ENCODE data around the gene PTPN9. TPM values are rescaled to one million over a fixed set of nuclear protein-coding genes. Genes with fewer than 3 reads are reported as not detected.

Gene PTPN9
- polyA plus RNA-seq (ENCODE audit: insufficient read length in 10 of 10): 10 to 100 TPM; 18.9 to 35.2 (median 23.8) TPM
- long read RNA-seq, donor 1, full-length matches to known transcripts: 2 of 2 reads
- long read RNA-seq, donor 1, partial matches to known transcripts: 0 of 2 reads
- long read RNA-seq, donor 1, other reads (novel, unspliced or antisense): 0 of 2 reads
- long read RNA-seq, donor 2, full-length matches to known transcripts: 3 of 3 reads
- long read RNA-seq, donor 2, partial matches to known transcripts: 0 of 3 reads
- long read RNA-seq, donor 2, other reads (novel, unspliced or antisense): 0 of 3 reads
- long read RNA-seq, donor 3: 0 reads
- long read RNA-seq, donor 4: 0 reads
- long read RNA-seq, donor 5, full-length matches to known transcripts: 2 of 2 reads
- long read RNA-seq, donor 5, partial matches to known transcripts: 0 of 2 reads
- long read RNA-seq, donor 5, other reads (novel, unspliced or antisense): 0 of 2 reads
- long read RNA-seq, donor 6, full-length matches to known transcripts: 3 of 3 reads
- long read RNA-seq, donor 6, partial matches to known transcripts: 0 of 3 reads
- long read RNA-seq, donor 6, other reads (novel, unspliced or antisense): 0 of 3 reads
- long read RNA-seq, donor 7, full-length matches to known transcripts: 1 of 1 reads
- long read RNA-seq, donor 7, partial matches to known transcripts: 0 of 1 reads
- long read RNA-seq, donor 7, other reads (novel, unspliced or antisense): 0 of 1 reads
- long read RNA-seq, donor 8, full-length matches to known transcripts: 3 of 3 reads
- long read RNA-seq, donor 8, partial matches to known transcripts: 0 of 3 reads
- long read RNA-seq, donor 8, other reads (novel, unspliced or antisense): 0 of 3 reads
- long read RNA-seq, donor 9: 0 reads

DNA sequence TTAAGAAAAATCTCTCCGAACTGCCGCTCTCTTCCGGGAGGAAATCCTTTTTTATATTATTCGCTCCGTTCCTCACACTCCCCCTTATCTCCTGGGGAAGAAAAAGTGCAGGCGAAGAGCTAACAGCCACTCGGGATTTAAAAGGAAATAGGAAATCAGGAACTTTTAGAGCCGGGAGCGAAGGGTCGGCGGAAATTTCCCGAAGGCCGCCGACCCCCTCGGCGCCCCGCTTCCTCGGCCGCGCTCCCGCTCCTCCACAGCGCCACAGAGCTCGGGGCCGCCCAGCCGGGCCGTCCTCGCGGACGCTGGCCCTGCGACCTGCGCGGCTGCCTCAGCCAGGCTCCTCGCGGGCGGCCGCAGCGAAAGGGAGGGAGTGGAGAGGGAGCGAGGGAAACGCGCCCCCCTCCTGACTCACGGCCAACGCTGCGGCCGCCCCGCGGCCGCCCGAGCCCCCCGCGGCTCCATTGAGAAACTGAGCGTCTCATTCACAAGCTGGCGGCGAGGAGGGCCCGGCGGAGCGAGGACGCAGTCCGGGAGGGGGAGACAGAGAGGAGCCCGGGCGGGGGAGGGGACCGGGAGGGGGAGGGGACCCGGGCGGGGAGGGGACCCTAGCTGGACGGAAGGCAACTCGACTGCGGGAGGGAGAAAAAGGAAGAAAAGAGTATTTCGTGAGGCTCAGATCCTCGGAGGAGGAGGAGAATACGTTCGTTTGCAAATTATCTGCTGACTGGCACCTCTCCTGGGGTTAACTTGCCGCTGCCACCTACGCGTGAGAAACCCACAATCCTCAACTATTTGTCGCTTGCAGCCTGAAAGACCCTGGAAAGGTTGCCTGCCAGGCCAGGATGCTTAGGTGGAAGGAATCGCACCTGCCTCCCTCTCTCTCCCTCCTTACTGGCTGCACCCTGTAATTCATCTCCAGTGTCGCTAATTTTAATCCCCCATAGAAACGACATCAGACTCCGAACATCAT is at the start of gene PTPN9:
Gene PTPN9 (minus strand): TSS at position 368 of the 973 bp plus-strand sequence. CDS start 539 bp downstream, outside the sequence.
- peak; percentile 83 to 92 (median 90) for DNase-seq

DNA sequence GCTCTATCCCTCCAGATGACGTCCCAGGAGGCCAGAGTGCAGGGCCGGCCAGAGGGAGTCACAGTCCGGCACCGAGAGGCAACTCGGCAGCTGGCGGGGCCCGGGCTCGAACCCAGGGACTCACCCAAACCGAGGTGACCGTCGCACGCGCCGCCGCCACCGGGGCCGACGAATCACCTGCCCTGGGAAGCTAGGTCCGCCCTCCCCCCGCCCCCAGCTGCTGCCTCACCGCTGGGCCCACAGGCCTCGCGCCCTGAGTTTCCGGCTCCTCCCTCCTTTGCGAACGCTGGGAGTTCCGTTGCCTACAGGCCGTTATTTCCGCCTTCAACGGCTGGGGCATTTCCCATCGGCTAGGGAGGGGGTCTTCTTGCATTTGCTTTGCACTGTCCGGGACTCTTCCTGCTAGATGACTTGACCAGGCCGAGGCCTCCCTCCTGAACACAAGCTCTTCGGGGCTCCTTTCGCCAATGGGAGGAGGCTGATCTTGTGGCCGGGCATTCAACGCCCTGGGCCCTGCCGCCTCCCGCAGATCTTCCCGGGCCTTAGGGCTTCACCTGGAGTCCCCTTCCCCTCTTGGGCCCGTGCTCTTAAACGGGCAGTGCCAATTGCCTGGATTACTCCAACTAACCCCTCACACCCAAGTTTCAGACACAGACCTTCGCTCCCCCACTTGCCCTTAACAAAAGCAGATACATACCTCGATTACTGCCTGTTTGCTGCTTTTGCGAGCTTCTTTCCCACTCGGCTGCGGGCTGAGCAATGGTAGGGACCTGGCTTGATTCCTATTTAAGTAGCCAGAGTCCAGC is 46.6 kb upstream of the PTPN9 start, which contains the start of gene SNUPN:
Gene SNUPN (minus strand): TSS at position 184 of the 806 bp plus-strand sequence. CDS start 4,674 bp downstream, outside the sequence.
- DNase-seq: peak; percentile 95 to 99 (median 96)

DNA sequence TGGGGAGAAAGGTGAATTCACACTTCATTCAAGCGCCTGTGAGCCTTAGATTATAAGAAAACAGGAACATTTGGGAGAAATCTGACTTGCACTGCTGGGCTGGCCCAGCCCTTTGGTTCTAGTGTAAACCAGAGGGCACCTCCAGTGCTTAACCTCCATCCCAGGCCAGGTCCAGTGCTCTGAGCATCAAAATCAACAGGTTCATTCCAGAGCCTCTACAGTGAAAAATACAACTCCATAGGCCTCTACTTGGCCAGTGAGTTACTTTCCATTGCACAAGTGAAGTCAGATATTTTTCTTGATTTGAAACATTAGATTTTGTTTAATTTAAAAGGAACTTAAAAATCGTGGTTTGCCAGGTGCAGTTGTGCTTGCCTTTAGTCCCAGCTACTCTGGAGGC is 43.4 kb upstream of the PTPN9 start:
- peak in 1 of 3 donors; percentile 30 for DNase-seq

DNA sequence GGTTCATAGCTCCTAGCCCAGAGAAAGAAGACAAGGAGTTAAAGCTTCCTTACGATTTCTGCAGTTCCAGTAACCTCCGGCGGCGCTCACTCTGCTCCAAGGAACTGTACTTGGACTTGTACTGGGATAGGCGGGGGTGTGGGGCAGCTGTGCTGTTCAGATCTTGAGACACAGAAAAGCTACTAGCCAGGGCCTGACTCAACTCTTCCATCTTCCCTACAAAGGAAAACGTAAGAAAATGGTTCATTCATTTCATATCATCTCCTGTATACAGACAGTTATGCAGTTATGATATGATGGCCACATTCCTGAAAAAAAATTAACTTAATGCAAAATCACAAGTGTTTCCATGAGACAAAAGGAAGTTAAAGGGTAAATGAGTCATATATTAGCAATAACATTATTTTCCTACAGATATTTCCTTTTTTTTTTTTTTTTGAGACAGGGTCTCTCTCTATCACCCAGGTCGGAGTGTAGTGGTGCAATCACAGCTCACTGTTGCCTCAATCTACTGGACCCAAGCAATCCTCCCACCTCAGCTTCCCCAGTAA is 41.8 kb upstream of the PTPN9 start:
- peak; percentile 93 to 97 (median 95) for DNase-seq

DNA sequence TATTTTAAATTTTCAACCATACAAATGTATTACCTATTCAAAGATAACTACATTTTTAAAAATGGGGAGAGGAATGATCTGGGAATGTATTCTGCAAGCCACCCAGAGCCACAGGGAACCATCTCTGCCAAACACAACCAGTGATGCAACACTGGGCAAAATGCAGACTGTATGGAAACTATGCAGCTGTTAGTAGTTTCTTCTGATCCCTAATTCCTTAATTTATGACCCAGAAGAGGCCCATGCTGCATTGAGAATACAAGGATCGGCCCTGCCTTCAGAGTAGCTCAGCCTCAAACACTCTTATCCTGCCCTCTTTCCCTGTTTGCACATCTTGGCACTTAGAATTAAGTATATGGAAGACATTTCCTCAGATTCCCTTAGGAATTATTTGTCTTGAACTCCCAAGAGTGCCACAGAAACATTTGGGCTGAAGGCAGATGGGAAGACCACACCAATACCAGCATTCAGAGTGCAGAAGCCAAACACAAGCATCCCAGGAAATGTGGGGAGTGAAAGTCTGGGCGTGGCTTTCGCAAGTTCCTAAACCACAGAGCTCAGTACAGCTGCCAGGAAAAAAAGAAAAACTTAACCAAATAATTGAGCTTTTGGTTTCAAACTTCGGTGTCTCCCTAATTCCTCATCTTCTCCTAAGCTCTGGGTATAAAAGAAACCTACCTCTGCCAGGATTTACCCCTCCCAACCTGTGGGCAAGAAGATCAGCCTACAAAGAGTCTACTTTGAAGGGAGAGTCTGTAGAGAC is 41.1 kb upstream of the PTPN9 start:
- peak; percentile 78 to 94 (median 86) for DNase-seq

DNA sequence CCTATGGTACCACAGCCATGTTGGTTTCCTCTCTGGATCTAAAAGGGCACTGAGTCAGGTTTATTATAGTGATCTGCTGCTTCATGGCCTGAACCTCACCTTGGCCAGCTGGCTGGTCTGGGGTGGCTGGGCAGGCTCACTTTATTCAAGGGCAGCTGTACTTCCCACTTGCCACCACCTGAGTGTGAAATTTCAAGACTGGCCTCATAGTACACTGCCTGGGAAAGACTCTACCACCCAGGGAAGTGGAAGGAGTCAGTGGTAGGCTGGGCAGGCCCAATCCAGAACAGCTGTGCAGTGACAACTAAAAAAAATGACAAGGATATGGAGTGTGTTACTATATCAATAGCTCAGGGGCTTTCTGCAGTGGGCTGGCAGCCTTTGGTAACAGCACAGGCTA is 37.7 kb upstream of the PTPN9 start:
- no peak for DNase-seq

DNA sequence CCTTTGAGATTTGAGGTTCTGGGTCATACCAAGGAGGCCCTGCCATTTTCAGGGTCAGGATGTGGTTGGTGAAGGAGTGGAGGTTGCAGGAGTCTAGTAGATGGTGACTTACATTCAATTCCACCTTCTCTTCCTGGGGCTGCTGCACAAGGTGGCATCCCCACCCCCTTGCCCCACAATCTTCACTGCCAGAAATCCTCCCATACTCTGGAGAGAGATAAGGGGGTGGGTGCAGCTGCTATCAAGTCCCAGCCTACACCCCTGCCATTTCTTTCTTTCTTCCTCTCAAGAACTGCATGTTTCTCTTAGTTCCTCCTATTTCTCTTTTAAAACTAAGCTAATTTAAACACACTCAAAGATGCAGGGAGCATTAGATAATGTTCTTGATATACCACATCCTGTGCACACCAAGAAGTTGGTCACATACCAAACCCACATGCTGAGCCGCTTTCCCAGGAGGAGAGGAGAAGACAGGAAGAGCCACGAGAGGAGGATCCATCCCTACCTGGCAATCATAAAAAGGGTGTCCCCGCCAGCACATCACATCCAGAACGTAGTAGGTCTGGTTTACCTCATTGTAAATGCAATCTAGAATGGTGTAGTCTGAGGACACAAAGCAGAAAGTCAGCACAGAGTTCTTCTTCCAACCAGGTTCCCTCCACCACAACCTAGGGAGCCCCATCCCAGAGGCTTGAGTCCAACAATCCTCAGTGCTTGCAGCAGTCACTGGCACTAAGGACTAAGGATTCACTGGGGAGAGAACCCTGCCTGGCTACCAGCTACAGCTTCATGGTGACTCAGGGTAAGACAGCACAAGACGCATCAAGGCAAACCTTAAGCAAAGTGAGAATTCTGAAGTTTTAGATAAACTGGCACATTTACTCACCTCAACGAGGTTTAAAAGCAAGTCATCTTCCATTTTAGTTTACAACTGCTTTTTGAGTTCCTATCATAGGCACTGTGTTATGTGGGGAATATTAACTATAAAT is 27.9 kb upstream of the PTPN9 start:
- no peak for DNase-seq

DNA sequence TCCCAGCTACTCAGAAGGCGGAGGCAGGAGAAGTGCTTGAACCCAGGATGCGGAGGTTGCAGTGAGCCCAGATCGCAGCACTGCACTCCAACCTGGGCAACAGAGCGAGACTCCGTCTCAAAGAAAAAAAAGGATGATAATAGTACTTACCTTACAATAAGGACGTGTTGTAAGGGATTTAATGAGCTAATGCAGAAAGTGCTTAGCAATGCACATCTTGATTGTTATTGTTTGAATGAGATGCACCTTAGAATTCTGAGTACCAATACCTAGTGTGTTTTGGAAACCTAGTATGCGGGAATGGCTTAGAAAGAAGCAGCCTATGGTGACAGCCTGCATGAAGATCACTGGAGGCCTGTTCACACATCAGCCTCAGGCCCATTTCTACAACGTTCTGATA is 26.9 kb upstream of the PTPN9 start:
- no peak for DNase-seq

DNA sequence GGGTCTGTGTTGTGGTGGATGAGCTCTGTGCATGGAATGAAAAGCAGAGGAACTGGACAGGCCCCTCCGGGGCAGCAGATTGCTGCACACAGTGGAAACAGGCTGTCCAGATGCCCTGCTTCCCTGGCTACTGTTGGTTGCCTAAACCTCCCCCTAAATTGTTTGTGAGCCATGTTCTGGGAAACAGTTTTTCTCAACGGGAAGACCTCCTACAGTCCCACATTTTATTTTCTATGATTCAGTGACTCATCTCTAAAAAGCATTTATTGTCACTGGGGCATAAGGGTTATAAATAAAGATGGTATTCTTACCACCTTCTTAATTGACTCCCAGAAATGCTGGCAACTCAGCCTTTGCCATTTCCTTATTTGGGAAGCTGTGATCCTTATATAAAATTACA is 20.3 kb upstream of the PTPN9 start:
- no peak for DNase-seq

DNA sequence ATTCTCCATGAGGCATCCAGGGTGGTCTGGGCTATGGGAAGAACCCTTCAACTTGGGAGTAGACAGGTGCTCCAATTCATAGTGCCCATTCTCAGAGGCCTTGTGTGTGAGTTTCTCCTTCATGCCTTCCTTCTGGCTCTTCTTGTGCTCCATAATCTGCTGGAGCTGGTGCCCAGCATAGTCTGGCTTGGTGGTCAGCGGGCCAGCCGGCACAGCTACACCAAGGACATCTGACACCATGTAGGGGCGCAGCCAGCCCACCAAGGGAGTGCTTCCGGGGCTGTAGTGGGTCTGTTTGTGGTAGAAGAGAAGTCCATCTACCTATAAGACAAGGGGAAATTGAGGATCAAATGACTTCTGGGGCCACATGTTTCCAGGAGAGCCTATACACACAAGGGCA is 19.2 kb upstream of the PTPN9 start:
- no peak for DNase-seq

DNA sequence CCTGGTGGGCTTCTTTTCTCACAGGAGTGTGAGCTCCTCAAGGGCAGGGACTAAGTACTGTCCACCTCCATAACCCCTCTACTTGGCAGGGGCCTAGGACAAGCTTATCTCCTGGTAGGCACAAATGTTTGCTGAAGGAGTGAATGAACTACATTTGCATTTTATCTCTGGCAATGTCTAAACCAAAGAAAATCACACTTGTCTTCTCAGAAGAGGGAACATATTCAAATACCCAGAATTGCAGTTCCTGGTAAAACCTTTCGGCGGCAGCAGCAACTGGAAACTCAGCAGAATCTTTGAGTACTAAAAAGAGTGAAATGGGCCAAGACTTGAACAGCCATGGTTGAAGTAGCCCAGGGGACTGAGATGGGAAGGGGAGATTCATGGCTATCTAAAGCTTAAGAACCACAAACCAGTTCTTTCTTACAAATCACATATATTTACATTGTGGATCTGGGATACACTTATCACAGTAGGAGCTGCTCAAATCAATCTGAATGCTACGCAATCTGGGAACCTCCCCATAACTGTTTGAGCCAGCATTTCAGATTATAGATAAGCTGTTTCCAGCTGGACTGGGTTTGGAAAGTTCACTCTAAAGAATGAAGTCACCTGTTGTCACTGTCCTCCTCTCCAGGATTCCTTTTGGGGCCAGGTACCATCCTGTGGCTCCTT is 18.7 kb upstream of the PTPN9 start:
- peak in 1 of 3 donors; percentile 27 for DNase-seq

DNA sequence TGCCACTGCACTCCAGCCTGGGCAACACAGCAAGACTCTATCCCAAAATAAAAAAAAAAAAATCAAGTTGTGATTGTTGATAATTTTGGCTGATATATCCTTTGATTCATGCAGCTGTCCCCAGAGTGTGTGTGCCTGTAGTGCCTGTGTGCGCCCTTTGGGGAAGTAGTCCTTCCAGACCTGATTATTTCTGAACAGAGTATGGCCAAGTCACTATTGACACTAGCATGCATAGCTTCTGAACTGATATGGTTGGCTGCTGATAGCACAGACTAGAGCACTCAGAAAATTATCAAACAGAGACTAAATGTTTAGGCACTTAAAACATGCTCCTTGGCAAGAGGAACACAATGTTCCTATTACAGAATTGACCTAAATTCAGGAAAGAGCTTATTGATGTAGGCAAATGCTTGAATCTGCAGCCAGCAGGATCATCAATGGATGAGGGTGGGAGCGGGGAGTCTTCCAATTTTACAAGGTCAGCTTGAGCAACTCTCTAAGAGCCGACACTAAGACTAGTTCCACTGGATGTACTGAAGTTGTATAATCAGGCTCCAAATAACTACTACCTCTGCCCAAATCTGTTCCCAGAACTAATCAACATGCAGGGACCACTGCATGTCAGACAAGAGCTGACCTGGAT is 17.7 kb upstream of the PTPN9 start:
- DNase-seq: no peak

DNA sequence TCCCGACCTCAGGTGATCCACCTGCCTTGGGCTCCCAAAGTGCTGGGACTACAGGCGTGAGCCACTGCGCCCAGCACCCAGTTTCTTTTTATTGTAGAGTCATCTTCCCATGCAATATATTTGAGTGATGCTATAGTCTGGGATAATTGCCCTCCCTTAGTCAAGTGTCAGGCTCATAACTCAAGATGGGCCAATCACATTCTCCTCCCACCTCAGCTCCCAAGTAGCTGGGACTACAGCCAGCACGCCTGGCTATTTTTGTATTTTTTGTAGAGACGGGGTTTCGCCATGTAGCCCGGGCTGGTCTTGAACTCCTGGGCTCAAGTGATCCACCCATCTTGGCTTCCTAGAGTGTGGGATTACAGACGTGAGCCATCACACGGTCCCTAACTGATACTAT is 15.2 kb upstream of the PTPN9 start:
- no peak for DNase-seq

DNA sequence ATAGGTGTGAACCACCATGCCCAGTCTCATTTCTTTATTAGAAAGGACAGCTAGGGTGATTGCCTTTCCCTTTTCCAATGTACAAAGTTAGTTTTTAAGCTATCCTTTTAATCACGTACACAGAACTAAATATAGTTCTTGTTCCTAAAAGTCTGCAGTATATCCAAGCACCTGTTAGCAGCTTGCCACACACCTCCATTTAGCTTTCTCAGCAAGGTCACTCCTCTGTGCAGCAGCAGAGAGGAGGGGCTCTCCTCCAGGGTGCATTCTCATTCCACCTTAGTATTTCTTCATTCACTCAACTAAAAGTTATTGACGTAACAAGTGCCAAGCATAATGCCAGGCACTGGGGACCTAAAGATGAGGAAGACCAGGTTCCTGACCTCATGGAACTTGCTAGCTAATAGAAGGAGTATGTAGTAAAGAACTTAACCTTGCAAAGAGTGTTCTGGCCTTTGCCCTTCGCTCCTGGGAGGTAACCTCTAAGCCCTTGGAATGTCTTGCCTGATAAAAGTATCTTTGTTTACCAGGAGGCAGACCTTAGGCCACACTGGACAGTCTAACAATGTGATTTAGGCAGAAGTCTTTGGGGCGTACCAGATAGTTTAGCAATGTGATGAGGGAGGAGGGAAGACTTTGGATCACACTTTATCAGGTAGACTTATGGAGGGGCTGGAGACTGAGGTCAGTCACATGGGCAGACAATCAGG is 12.7 kb upstream of the PTPN9 start:
- DNase-seq: no peak

DNA sequence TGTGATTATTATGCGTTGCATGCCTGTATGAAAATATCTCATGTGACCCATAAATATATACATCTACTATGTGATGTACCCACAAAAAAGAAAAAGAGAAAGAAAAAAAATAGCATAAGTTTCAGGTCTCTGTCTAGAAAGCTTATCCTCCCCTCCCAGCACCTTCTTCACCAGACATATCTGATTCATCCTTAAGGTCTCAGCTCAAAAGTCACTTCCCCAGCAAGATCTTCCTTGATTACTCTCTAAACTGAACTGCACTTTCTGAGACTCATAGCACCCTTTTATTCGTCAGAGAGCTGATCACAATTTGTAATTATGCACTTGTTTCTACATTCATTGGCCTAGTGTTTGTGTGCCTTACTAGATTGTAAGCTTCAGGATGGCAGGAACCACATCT is 11.1 kb upstream of the PTPN9 start:
- DNase-seq: no peak

DNA sequence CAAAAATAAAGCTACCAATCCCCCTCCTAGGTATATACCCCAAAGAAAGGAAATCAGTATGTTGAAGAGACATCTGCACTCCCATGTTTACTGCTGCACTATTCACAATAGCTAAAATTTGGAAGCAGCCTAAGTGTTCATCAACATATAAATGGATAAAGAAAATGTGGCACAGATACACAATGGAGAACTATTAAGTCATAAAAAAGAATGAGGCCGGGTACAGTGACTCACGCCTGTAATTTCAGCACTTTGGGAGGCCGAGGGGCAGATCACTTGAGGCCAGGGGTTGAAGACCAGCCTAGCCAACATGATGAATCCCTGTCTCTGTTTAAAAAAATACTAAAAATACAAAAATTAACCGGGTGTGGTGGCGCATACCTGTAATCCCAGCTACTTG is 10.0 kb upstream of the PTPN9 start:
- no peak for DNase-seq

Data from muscle of back (tissue), 13 donors.